B cell (primary cell): ENCODE data around the gene DPYSL4. TPM values are rescaled to one million over a fixed set of nuclear protein-coding genes. Genes with fewer than 3 reads are reported as not detected.

Experiments used
- ATAC-seq: fragments of 200-7000 bp; cut with Tn5 transposase; one replicate; pipeline ENCODE4 v1.10.0; 2021; ENCODE audit warnings: low read depth, mild to moderate bottlenecking, moderate number of reproducible peaks, moderate library complexity
- CTCF ChIA-PET: fragments of 350-600 bp; sonication (Branson Sonifier 250); formaldehyde crosslinking; loops from one replicate; lab custom pipeline; 2021; ENCODE audit warnings: antibody characterized with exemption, inconsistent platforms; lab: Charles Lee
- POLR2A ChIA-PET: fragments of 350-600 bp; sonication (Branson Sonifier 250); formaldehyde crosslinking; loops from one replicate; lab custom pipeline; 2021; ENCODE audit warnings: antibody characterized with exemption; lab: Charles Lee
- DNase-seq: peaks from one replicate; pipeline ENCODE4 v3.0.0; 2013
- H2AFZ ChIP-seq: 2 replicates; pipeline ENCODE4 v1.6.1; 2012; ENCODE audit warnings: mild to moderate bottlenecking, low read depth, low read length; ENCODE audit not compliant: insufficient read depth, poor library complexity, severe bottlenecking
- H3K27ac ChIP-seq, 2 donors: 1 replicate in 1 of 2; 2 replicates in 1 of 2; pipeline ENCODE4 v1.5.1; 2012 to 2013; ENCODE audit warnings: low read length in 2 of 2, mild to moderate bottlenecking in 2 of 2, moderate library complexity in 1 of 2
- H3K27me3 ChIP-seq, 4 experiments: fragments of 200-600 bp in 1 of 4; sonication (generic) in 1 of 4; replicated peaks in 1 of 4; 1 replicate in 2 of 4; 2 replicates in 2 of 4; pipeline versions ENCODE4 v1.6.1 to v1.7.0; 2013 to 2016; ENCODE audit warnings: low read length in 3 of 4, mild to moderate bottlenecking in 2 of 4, mixed read lengths in 1 of 4, moderate library complexity in 1 of 4; ENCODE audit not compliant: insufficient read depth in 4 of 4, control insufficient read depth in 3 of 4; ENCODE audit errors: control extremely low read depth in 1 of 4
- H3K36me3 ChIP-seq, 2 experiments: replicated peaks in 1 of 2; 1 replicate in 1 of 2; 2 replicates in 1 of 2; pipeline versions ENCODE4 v1.6.1 to v1.7.1; 2013; ENCODE audit warnings: low read length in 1 of 2; ENCODE audit not compliant: insufficient read depth in 2 of 2, control insufficient read depth in 1 of 2; ENCODE audit errors: control extremely low read depth in 1 of 2, extremely low read depth in 1 of 2
- H3K4me1 ChIP-seq, 2 donors: fragments of 200-600 bp in 1 of 2; sonication (generic) in 1 of 2; 1 replicate in 1 of 2; 2 replicates in 1 of 2; pipeline versions ENCODE4 v1.5.1 to v1.6.1; 2013 to 2017; ENCODE audit warnings: low read length in 2 of 2; ENCODE audit not compliant: control insufficient read depth in 2 of 2, insufficient read depth in 2 of 2
- H3K4me2 ChIP-seq: replicated peaks from 2 replicates; pipeline ENCODE3; 2012; ENCODE audit warnings: mild to moderate bottlenecking, low read depth, low read length; ENCODE audit not compliant: poor library complexity, severe bottlenecking
- H3K4me3 ChIP-seq, 5 experiments: fragments of 200-600 bp in 1 of 5; sonication (generic) in 1 of 5; 1 replicate in 3 of 5; 2 replicates in 2 of 5; pipeline versions ENCODE4 v1.5.1 to v1.7.0; 2011 to 2016; ENCODE audit warnings: low read length in 4 of 5, mild to moderate bottlenecking in 4 of 5, low read depth in 2 of 5, control low read depth in 1 of 5, moderate library complexity in 1 of 5; ENCODE audit not compliant: insufficient read depth in 1 of 5; ENCODE audit errors: control extremely low read depth in 1 of 5, extremely low read depth in 1 of 5
- H3K79me2 ChIP-seq: fragments of 200-600 bp; sonication (generic); one replicate; pipeline ENCODE4 v1.6.0; 2016; ENCODE audit warnings: low read length; ENCODE audit not compliant: control insufficient read depth, insufficient read depth
- H3K9ac ChIP-seq: fragments of 200-600 bp; sonication (generic); 2 replicates; pipeline ENCODE4 v1.6.1; 2017; ENCODE audit warnings: mild to moderate bottlenecking, low read length, moderate library complexity
- H3K9me3 ChIP-seq, 3 donors: one replicate each; pipeline versions ENCODE4 v1.6.1 to v1.7.1; 2013; ENCODE audit warnings: low read length in 2 of 3; ENCODE audit not compliant: control insufficient read depth in 2 of 3, insufficient read depth in 1 of 3; ENCODE audit errors: control extremely low read depth in 1 of 3
- H4K20me1 ChIP-seq: 2 replicates; pipeline ENCODE4 v1.6.0; 2012; ENCODE audit warnings: mild to moderate bottlenecking, low read length; ENCODE audit not compliant: insufficient read depth, control insufficient read depth, poor library complexity, severe bottlenecking
- H3K27ac Mint-ChIP-seq: one replicate; pipeline ENCODE4 v1.8.0; 2021; ENCODE audit warnings: mixed read lengths
- H3K27me3 Mint-ChIP-seq: one replicate; pipeline ENCODE4 v1.8.0; 2021; ENCODE audit warnings: mixed read lengths
- H3K4me1 Mint-ChIP-seq: one replicate; pipeline ENCODE4 v1.8.0; 2021; ENCODE audit warnings: mixed read lengths
- H3K4me3 Mint-ChIP-seq: one replicate; pipeline ENCODE4 v1.8.0; 2021; ENCODE audit warnings: mixed read lengths
- H3K9me3 Mint-ChIP-seq: one replicate; pipeline ENCODE4 v1.8.0; 2022; ENCODE audit warnings: mixed read lengths; ENCODE audit not compliant: insufficient read depth
- CTCF ChIP-seq: fragments of 200-600 bp; IDR thresholded peaks from one replicate; pipeline ENCODE4 v1.8.0; 2022; ENCODE audit warnings: antibody characterized with exemption, mild to moderate bottlenecking
- EZH2 ChIP-seq: IDR thresholded peaks from 2 replicates; pipeline ENCODE4 v1.6.1; 2012; ENCODE audit warnings: borderline replicate concordance, low read depth, mild to moderate bottlenecking, moderate library complexity, low read length; ENCODE audit not compliant: insufficient read depth, poor library complexity, severe bottlenecking
- WGBS: methylation state at CpG from one replicate; pipeline ENCODE4 v1.1.5; 2013; ENCODE audit warnings: missing lambda C conversion rate; ENCODE audit not compliant: insufficient coverage; 5-methylcytosine and 5-hydroxymethylcytosine counted together
- intact Hi-C: fragments of 100-400 bp; cut with micrococcal nuclease; formaldehyde crosslinking; loops from one replicate; pipeline ENCODE4 v1.10.0; 2022
- polyA plus RNA-seq: library from polyadenylated mRNA; depleted of rRNA; stranded (reverse); fragments of >200 nt; gene quantifications from 2 replicates; pipeline ENCODE4 v1.2.3, GENCODE V29; 2012
- total RNA-seq, 2 donors: library from RNA; stranded (reverse); fragments of 120-200 nt in 1 of 2; gene quantifications; 1 replicate in 1 of 2; 2 replicates in 1 of 2; pipeline versions ENCODE4 v1.2.3 to v1.2.4, GENCODE V29; 2013 to 2022

The DPYSL4 gene
- total and polyA plus RNA-seq, 2 donors (not counting 1 experiment from before 2014, with no cell fraction given), result 0.03 to 0.22 TPM

GRCh38 chr10:132241496-132241895 lies 54.7 kb downstream of the DPYSL4 start:
- no peak overlapping the region for H2AFZ ChIP-seq
- H3K9ac ChIP-seq, result no peak overlapping the region
- no peak for TF ChIP-seq CTCF
- no peak for TF ChIP-seq EZH2
- no peak for ATAC-seq
- CTCF ChIA-PET, result no interaction called here
- Mint-ChIP-seq H3K4me1 (no peaks in the 10 kb centered on the region), H3K27ac (no peak overlapping the region), H3K27me3 (no peaks in the 10 kb centered on the region), H3K4me3 (no peak overlapping the region), H3K9me3 (no peaks in the 10 kb centered on the region)
- no peak overlapping the region for H3K4me2 ChIP-seq
- no peak for DNase-seq
- H3K4me1 ChIP-seq, result no peaks in the 10 kb centered on the region
- intact Hi-C loops, result no loop called here
- no peaks in the 10 kb centered on the region for H3K36me3 ChIP-seq
- 91% methylated on average over 15 of the region's 15 CpGs for WGBS
- H3K27me3 ChIP-seq, result no peaks in the 10 kb centered on the region
- no peak overlapping the region for H3K4me3 ChIP-seq
- no peaks in the 10 kb centered on the region for H3K79me2 ChIP-seq
- POLR2A ChIA-PET, result no interaction called here
- H3K9me3 ChIP-seq, result no peaks in the 10 kb centered on the region
- H4K20me1 ChIP-seq, result no peaks in the 10 kb centered on the region
- no peak overlapping the region for H3K27ac ChIP-seq

- no peaks in the 10 kb centered on the region for H3K9me3 ChIP-seq
- H4K20me1 ChIP-seq, result no peaks in the 10 kb centered on the region
- H3K4me1 ChIP-seq, result no peaks in the 10 kb centered on the region
- H3K36me3 ChIP-seq, result no peaks in the 10 kb centered on the region
- Mint-ChIP-seq H3K4me3 (no peak overlapping the region), H3K27me3 (no peaks in the 10 kb centered on the region), H3K4me1 (no peaks in the 10 kb centered on the region), H3K27ac (no peak overlapping the region), H3K9me3 (no peaks in the 10 kb centered on the region)
- no peaks in the 10 kb centered on the region for H3K79me2 ChIP-seq
- H3K27ac ChIP-seq, result no peak overlapping the region
- DNase-seq (no peak), ATAC-seq (no peak)
- TF ChIP-seq EZH2 (no peak), CTCF (no peak)
- no peak overlapping the region for H2AFZ ChIP-seq
- ChIA-PET POLR2A (no interaction called here), CTCF (no interaction called here)
- no peak overlapping the region for H3K9ac ChIP-seq
- no peak overlapping the region for H3K4me3 ChIP-seq
- 86% methylated on average over 13 of the region's 23 CpGs for WGBS
- H3K27me3 ChIP-seq, result no peaks in the 10 kb centered on the region
- no peak overlapping the region for H3K4me2 ChIP-seq
- intact Hi-C loops, result no loop called here
Observed at GRCh38 chr10:132242103-132242840, 55.5 kb downstream of the DPYSL4 start.
